HG02973 (cell line): ENCODE measurements around the gene PTMA.
"Not testable (repeated sequence)": the region's sequence is repeated elsewhere in the genome, so short reads cannot be mapped to it uniquely, and the experiment has no call there.

Source experiments
- ATAC-seq: cut with Tn5 transposase; IDR thresholded peaks from one replicate; pipeline ENCODE4 v1.9.1; 2021; ENCODE audit warnings: moderate library complexity; ENCODE audit not compliant: unreplicated experiment

PTMA gene

GRCh38 chr2:231714639-231715498, 6.5 kb downstream of the PTMA start:
- ATAC-seq = no peak

- no peak for ATAC-seq
These were observed 7.1 kb downstream of the PTMA start for GRCh38 chr2:231715499-231715837.

GRCh38 chr2:231715988-231716616, 7.8 kb downstream of the PTMA start:
- no peak for ATAC-seq

GRCh38 chr2:231716666-231717280, 8.4 kb downstream of the PTMA start:
- ATAC-seq = no peak

GRCh38 chr2:231717281-231718171, 9.2 kb downstream of the PTMA start:
- ATAC-seq = no peak

- no peak for ATAC-seq
These were observed 10.5 kb downstream of the PTMA start for GRCh38 chr2:231718799-231719198.

- no peak for ATAC-seq
These were observed 12.1 kb downstream of the PTMA start for GRCh38 chr2:231720292-231720986.

- ATAC-seq = peak; percentile 48
These were observed 13.0 kb downstream of the PTMA start for GRCh38 chr2:231720987-231721966.

- ATAC-seq = no peak
These were observed 14.5 kb downstream of the PTMA start for GRCh38 chr2:231722721-231723307.

- no peak for ATAC-seq
These were observed 17.2 kb downstream of the PTMA start for GRCh38 chr2:231725476-231725875.

- no peak for ATAC-seq
These were observed 18.0 kb downstream of the PTMA start for GRCh38 chr2:231726276-231726675.

- ATAC-seq = no peak
These were observed 19.3 kb downstream of the PTMA start for GRCh38 chr2:231727621-231728020.

- ATAC-seq = no peak
These were observed 24.3 kb downstream of the PTMA start for GRCh38 chr2:231732604-231733003.

GRCh38 chr2:231737761-231738160, 29.4 kb downstream of the PTMA start:
- no peak for ATAC-seq

GRCh38 chr2:231743376-231744116, 35.2 kb downstream of the PTMA start:
- no peak for ATAC-seq

GRCh38 chr2:231745303-231746038, 37.1 kb downstream of the PTMA start:
- no peak for ATAC-seq

GRCh38 chr2:231748153-231748896, 40.0 kb downstream of the PTMA start:
- ATAC-seq = not testable (repeated sequence)
